GM18519 (cell line): ENCODE results near the gene MUSTN1.

Source experiments
- ATAC-seq: cut with Tn5 transposase; IDR thresholded peaks from one replicate; pipeline ENCODE4 v1.9.1; 2021; ENCODE audit warnings: mild to moderate bottlenecking, moderate library complexity; ENCODE audit not compliant: unreplicated experiment, low FRiP score

Gene MUSTN1

GRCh38 chr3:52834871-52835501 is at the start of gene MUSTN1:
MUSTN1 (minus strand) TSS chr3:52835019; CDS start chr3:52834948, 71 bp downstream.
- no peak for ATAC-seq

- no peak for ATAC-seq
Observed at GRCh38 chr3:52882377-52882776, 47.6 kb upstream of the MUSTN1 start.

GRCh38 chr3:52881871-52882270 is 47.1 kb upstream of the MUSTN1 start:
- no peak for ATAC-seq

- ATAC-seq, result no peak
Observed at GRCh38 chr3:52880474-52880873, 45.7 kb upstream of the MUSTN1 start.

- no peak for ATAC-seq
Observed at GRCh38 chr3:52880047-52880446, 45.2 kb upstream of the MUSTN1 start.

GRCh38 chr3:52879581-52879980 is 44.8 kb upstream of the MUSTN1 start:
- ATAC-seq, result no peak

- no peak for ATAC-seq
Observed at GRCh38 chr3:52879090-52879489, 44.3 kb upstream of the MUSTN1 start.

GRCh38 chr3:52877085-52877484 is 42.3 kb upstream of the MUSTN1 start:
- no peak for ATAC-seq

GRCh38 chr3:52874864-52875587 is 40.2 kb upstream of the MUSTN1 start:
- ATAC-seq, result no peak

- ATAC-seq, result no peak
Observed at GRCh38 chr3:52874160-52874701, 39.4 kb upstream of the MUSTN1 start.

- no peak for ATAC-seq
Observed at GRCh38 chr3:52873433-52874159, 38.8 kb upstream of the MUSTN1 start.

GRCh38 chr3:52872245-52872644 is 37.4 kb upstream of the MUSTN1 start:
- no peak for ATAC-seq

- no peak for ATAC-seq
Observed at GRCh38 chr3:52871761-52872160, 36.9 kb upstream of the MUSTN1 start.

GRCh38 chr3:52870471-52870870 is 35.7 kb upstream of the MUSTN1 start:
- no peak for ATAC-seq

- no peak for ATAC-seq
Observed at GRCh38 chr3:52866427-52866826, 31.6 kb upstream of the MUSTN1 start.

GRCh38 chr3:52865994-52866393 is 31.2 kb upstream of the MUSTN1 start:
- ATAC-seq, result no peak

- ATAC-seq, result no peak
Observed at GRCh38 chr3:52860424-52860768, 25.6 kb upstream of the MUSTN1 start.

- no peak for ATAC-seq
Observed at GRCh38 chr3:52859686-52860423, 25.0 kb upstream of the MUSTN1 start.

GRCh38 chr3:52857864-52858263 is 23.0 kb upstream of the MUSTN1 start:
- no peak for ATAC-seq

- ATAC-seq, result no peak
Observed at GRCh38 chr3:52857133-52857532, 22.3 kb upstream of the MUSTN1 start.

- no peak for ATAC-seq
Observed at GRCh38 chr3:52856666-52857065, 21.8 kb upstream of the MUSTN1 start.
